NCI-H226 (cell line): ENCODE data around the gene KCND1.
A peak's percentile ranks its signal among the peaks of the same experiment; 100 is the strongest.

Experiments used
- DNase-seq: peaks from one replicate; pipeline ENCODE4 v3.0.0-alpha.2; 2015

The KCND1 gene

GRCh38 chrX:48974033-48974432 lies 2.4 kb upstream of the KCND1 start:
- DNase-seq: no peak

- DNase-seq: peak; percentile 6
These were observed 848 bp upstream of the KCND1 start for GRCh38 chrX:48972220-48973164.

GRCh38 chrX:48969471-48969870 lies 2.2 kb downstream of the KCND1 start:
- DNase-seq: no peak

DNA sequence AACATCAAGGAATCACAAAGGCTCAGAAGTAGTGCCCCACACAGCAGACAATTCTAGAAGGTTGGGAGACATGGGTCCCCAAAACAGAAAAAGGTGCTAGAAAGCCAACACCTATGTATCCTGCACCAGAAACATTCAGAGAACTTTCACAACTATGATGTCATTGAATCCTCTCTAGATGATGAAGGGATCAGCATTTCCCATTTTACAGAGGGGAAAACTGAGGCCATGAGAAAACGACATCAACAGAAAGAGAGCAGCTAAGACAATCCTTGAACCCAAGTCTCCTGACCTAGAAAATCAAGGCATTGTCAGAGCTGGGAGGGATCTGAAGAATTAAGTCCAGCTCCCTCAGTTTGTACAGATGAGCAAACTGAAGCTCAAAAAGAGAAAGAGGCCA lies 3.3 kb downstream of the KCND1 start:
- DNase-seq: no peak

GRCh38 chrX:48966796-48967579 lies 4.7 kb downstream of the KCND1 start:
- DNase-seq: peak; percentile 17

DNA sequence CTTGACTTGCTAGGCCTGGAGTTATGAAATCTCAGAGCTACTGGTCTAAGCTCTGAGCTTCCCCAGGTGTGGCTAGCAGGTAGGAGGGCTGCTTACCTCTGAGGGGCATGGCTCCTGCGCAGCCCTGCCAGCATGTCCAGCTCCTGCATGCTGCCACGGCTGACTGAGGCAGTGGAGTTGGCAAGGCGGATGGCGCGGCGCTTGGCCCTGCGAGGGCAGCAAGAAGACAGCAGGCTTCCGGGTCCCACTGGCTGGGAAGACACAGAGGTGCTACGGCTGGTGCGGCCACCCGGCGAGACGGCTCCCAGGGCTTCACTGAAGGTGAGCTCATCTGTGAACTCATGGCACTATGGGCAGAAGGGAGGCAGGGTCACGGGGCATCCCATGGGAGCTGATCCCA lies 5.7 kb downstream of the KCND1 start:
- DNase-seq: no peak

DNA sequence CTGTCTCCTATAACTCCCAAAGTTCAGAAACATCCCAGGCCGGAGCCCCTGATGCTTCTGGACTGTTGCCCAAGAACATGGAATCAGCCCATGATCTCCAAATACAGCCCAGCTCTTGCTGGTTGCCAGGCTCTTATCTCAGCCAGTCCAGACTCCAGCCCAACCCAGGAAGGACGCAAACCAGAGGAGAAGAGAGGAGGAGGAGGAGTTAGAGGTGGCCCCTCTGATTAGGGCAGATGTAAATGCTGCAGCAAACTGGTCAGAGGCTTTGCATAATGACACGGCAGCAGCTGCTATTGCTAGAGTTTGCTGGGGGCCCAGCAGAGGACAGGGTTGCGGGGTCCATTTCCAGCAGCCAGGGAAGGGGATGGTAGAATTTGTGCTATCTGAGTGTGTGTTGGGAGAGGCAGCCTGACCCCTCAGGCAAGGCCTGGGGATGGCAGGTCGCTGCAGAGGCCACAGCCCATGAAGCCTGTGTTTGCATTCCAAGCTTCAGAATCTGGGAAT lies 10.0 kb downstream of the KCND1 start:
- no peak for DNase-seq

DNA sequence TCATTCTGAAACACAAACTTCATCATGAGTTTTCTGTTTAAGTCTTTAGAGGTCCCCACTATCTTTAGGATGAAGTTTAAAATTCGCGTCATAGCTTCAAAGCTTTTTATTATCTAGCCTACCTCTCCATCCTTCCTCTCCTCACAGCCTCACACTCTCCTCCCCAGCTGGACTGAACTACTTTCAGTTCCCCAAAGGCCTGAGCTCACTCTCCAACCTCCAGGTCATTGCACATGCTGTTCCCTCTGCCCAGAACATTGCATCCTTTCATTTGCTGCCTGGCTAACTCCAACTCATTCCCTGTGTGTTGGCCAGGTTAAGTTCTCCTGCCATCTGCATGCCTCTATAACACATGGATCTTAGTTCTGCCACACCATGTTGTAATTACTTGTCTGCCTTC lies 11.4 kb downstream of the KCND1 start:
- no peak for DNase-seq

DNA sequence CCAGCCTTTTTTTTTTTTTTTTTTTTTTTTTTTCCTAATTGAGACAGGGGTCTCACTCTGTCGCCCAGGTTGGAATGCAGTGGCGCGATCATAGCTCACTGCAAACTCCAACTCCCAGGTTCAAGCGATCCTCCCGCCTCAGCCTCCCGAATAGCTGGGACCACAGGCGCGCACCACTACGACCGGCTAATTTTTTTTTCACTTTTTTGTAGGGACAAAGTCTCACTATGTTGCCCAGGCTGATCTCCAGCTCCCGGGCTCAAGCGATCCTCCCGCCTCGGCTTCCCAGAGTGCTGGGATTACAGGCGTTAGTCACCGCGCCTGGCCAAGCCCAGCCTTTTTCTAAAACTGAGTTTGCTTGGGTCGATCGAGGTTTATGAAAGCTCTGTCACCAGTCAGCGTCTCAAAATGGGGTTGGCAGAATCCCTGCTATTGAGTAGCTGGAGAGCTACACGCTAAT lies 13.0 kb downstream of the KCND1 start:
- peak; percentile 1 for DNase-seq

DNA sequence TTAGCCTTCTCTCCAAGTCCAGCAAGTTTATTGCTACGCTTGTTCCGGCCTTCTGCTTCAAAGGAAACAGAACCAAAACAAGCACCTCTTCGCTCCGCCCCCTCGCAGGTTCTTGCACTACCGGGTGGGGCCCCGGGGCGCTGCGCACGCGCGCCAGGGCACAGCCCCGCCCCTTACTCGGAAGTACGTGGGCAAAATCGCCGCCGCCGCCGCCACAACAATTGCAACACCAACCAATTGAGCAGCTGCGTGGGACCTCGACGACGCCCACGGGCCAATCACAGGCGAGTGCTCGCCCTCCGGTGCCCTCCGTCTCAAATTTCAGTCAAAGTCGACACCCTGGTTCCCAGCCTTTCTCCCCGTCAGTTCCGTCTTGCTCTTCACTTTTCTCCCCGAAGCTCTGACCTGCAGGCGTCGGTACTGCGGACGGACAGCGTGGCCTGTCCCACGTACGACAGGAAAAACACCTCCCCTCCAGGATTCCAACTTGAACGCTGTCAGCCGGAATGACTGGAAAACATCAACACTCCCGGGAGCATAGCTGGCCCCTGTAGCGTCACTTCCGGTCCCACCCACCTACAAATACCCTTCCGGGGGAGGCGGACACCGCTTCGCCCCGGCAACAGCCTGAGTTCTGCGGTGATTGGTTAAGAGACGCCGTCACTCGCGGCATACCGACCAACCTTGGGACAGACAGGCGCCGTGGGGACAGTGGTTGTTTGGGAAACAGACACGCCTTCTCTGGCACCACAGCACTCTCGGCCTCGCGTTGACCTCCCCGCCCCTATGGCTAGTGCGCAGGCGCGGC lies 13.6 kb downstream of the KCND1 start:
- DNase-seq: peak; percentile 91

GRCh38 chrX:48957477-48957826 lies 14.2 kb downstream of the KCND1 start, which contains the start of gene OTUD5:
OTUD5 (minus strand) TSS chrX:48957607; CDS start chrX:48957570, 37 bp downstream.
- peak; percentile 51 for DNase-seq

GRCh38 chrX:48956728-48957414 lies 14.8 kb downstream of the KCND1 start:
- DNase-seq: no peak

DNA sequence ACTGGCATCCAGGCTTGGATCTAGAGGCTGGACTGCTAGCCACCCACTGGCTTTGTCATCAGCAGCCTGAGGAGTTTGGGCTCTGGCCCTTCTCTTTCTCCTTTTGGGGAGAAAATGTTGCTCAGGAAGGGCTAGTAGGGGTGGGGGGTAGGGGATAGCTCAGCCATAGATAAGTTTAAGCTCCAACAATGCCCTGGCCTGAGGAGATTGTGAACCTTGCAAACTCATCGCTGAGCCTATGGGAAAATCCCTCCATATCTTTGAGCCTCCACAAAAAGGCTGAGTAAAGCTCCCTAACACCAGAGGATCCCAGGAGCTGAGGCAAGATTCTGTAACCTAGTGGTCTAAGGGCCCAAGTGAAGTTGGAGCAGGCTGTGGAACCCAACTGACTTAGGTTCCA lies 23.1 kb downstream of the KCND1 start:
- DNase-seq: no peak

DNA sequence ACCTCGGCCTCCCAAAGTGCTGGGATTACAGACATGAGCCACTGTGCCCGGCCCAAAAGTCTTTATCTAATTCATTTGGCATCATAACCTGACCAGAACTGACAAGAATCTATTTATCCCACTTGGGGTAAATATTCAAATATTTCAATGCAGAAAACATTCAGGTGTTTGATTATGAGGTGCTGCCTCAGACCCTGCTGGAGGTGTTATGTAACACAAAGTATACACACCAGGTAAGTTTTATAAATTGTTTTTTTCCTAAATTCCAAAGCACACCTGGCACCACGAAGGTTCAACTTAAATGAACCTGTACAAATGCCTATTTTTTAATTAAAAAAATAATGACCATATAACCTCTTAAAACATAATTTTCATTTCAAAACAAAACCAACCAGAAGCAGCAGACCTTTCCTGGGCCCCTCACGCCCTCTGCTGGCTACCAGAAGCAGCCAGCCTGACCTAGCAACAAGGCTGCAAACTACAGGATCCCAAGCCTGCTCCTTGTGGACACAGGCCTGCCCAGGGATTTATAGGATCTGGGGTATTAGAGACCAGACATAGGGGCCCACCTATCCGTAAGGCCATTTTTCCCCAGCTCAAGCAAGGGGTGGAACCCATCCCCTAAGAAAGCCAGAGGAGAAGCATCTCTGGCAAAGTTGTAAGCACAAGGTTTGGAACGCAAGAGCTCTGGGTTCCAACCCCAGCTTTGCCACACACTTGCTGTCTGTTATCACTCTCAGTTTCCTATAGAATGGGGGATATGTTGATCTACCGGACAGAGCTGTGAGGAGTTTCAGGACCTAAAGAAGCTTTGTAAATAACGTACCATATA lies 25.9 kb downstream of the KCND1 start:
- no peak for DNase-seq

- DNase-seq: no peak
These were observed 28.7 kb downstream of the KCND1 start for GRCh38 chrX:48942895-48943294.

DNA sequence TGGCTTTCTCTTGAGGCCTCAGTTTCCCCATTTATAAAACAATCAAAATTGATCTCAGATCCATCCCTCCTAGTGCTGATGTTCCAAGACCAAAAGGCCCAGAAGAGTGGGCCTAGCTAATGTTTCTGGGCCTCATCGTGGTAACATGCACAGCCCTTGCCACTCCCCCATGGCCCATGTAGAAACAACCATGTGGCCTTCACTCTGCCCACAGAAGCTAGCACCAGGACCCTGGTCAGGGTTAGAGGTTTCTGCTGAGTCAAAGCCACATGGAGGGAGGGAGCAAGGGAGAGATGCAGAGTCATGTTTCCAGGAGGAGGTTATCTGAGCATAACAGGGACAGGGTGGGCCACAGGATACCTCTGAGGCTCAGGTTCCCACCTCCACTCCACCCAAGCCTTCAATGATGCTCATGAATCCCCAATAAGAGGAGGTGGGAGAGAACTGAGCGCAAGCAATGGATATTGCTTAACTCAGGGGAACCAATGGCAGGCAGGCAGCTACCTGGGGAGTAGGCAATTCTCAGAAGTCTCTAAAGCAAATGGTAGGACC lies 31.2 kb downstream of the KCND1 start:
- DNase-seq: no peak

- no peak for DNase-seq
These were observed 32.0 kb downstream of the KCND1 start for GRCh38 chrX:48939524-48940228.

DNA sequence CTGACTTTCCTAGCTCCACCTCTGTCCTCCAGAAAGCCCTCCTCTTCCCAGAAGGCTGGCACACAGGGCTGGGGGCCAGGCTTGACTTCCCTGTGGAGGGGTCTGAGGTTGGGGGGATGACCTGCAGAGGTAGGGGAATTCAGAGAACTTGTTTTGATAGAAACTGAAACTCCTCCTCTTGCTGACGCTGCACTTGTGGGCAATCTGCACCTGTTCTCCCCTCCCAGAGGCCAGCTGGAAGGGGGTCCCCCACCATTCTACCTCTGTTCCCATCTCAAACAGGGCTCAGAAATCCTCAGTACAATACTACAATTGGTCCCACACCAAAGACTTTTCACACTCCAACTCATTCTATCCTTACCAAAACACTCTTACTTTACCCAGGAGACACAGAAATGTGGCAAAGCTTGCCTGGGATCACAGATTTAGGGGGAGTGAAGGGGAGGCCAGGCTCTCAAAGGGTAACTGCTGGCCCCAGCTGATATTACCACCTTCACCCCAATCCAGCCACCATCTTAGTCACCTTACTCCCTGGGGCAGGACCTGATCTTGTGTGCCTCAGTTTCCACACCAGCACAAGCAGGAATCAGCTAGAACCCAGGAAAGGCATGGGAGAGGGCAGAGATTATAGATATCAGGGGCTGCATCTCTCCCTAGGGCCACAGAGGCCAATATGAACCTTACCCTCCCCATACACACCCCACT lies 32.8 kb downstream of the KCND1 start:
- DNase-seq: no peak
